WERI-Rb-1 (cell line): ENCODE results near the gene TMEM59.

Source experiments
- DNase-seq: peaks from one replicate; pipeline ENCODE4 v3.0.0-alpha.2; 2020
- H3K27ac ChIP-seq: fragments of 250-450 bp; sonication (Bioruptor Pico); 2 replicates; pipeline ENCODE4 v1.5.1; 2020; ENCODE audit warnings: mild to moderate bottlenecking, moderate library complexity
- H3K27me3 ChIP-seq: fragments of 250-450 bp; sonication (Bioruptor Pico); 2 replicates; pipeline ENCODE4 v1.5.1; 2021; ENCODE audit warnings: mild to moderate bottlenecking, low read depth, moderate library complexity; ENCODE audit not compliant: insufficient read depth, severe bottlenecking
- H3K36me3 ChIP-seq: fragments of 250-450 bp; sonication (Bioruptor Pico); 2 replicates; pipeline ENCODE4 v1.5.1; 2020; ENCODE audit warnings: mild to moderate bottlenecking, moderate library complexity
- H3K4me3 ChIP-seq: 2 replicates; pipeline ENCODE4 v1.5.1; 2011; ENCODE audit warnings: low read depth, mild to moderate bottlenecking, control low read depth, low read length
- H3K9me3 ChIP-seq: fragments of 250-450 bp; sonication (Bioruptor Pico); 2 replicates; pipeline ENCODE4 v1.5.1; 2021; ENCODE audit warnings: mild to moderate bottlenecking, moderate library complexity; ENCODE audit not compliant: severe bottlenecking
- TF ChIP-seq, protein P1 (sequence below): IDR thresholded peaks from 2 replicates; pipeline ENCODE4 v1.5.1; 2011; ENCODE audit warnings: low read depth, mild to moderate bottlenecking, control low read depth, inconsistent platforms, low read length

The TMEM59 gene

DNA sequence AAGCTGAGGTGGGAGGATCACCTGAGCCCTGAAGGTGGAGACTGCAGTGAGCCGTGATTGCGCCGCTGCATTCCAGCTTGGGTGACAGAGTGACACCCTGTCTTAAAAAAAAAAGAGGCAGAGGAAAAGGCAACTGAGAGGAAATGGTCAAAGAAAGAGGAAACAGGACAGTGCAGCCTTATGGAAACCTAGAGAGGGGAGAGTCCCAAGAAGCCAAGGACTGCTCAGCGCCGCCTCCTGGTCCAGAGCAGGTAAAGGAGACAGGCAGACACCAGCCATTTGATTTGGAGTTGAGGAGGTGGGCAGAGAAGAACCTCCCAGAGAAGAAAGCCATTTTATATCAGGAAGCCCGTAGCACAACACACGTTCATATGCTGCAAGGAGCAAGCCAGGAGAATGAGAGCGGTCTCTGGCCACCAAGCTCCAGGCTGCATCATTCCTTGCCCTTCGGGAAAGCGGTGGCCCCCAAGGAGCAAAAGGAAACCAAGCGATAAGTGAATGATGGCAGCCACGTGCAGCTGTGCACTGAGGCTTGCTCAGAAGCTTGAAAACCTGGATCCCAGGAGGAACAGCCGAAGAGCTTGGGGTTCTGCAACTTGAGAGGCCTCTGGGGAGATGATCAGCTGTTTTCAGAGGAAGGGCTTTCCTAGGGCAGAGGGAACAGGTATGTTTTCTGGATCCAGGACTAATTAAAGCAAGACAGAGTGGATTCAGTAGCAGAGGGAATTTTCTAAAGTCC, 73.1 kb downstream of the TMEM59 start:
- H3K36me3 ChIP-seq = no peaks in the 10 kb centered on the region
- no peaks in the 10 kb centered on the region for H3K9me3 ChIP-seq
- no peaks in the 10 kb centered on the region for H3K27me3 ChIP-seq
- H3K4me3 ChIP-seq = no peak overlapping the region
- TF ChIP-seq, protein P1, sequence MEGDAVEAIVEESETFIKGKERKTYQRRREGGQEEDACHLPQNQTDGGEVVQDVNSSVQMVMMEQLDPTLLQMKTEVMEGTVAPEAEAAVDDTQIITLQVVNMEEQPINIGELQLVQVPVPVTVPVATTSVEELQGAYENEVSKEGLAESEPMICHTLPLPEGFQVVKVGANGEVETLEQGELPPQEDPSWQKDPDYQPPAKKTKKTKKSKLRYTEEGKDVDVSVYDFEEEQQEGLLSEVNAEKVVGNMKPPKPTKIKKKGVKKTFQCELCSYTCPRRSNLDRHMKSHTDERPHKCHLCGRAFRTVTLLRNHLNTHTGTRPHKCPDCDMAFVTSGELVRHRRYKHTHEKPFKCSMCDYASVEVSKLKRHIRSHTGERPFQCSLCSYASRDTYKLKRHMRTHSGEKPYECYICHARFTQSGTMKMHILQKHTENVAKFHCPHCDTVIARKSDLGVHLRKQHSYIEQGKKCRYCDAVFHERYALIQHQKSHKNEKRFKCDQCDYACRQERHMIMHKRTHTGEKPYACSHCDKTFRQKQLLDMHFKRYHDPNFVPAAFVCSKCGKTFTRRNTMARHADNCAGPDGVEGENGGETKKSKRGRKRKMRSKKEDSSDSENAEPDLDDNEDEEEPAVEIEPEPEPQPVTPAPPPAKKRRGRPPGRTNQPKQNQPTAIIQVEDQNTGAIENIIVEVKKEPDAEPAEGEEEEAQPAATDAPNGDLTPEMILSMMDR = no peak
- DNase-seq = no peak
- H3K27ac ChIP-seq = no peak overlapping the region
